Measurements from ENCODE around the gene GP5.

Gene GP5

GRCh38 chr3:194396539-194396858, 2.6 kb downstream of the GP5 start:
- TF ChIP-seq, protein P1, sequence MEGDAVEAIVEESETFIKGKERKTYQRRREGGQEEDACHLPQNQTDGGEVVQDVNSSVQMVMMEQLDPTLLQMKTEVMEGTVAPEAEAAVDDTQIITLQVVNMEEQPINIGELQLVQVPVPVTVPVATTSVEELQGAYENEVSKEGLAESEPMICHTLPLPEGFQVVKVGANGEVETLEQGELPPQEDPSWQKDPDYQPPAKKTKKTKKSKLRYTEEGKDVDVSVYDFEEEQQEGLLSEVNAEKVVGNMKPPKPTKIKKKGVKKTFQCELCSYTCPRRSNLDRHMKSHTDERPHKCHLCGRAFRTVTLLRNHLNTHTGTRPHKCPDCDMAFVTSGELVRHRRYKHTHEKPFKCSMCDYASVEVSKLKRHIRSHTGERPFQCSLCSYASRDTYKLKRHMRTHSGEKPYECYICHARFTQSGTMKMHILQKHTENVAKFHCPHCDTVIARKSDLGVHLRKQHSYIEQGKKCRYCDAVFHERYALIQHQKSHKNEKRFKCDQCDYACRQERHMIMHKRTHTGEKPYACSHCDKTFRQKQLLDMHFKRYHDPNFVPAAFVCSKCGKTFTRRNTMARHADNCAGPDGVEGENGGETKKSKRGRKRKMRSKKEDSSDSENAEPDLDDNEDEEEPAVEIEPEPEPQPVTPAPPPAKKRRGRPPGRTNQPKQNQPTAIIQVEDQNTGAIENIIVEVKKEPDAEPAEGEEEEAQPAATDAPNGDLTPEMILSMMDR (IDR thresholded peaks at IDR 0.05; ENCODE audit: low read depth, low read length, missing control alignments): no peak
- in situ Hi-C loops (cut with HindIII; ENCODE audit: low sequenced_read_pairs): no loop called here
- no peak overlapping the region for H3K4me3 ChIP-seq (ENCODE audit: low read depth, low read length)
- no peak for DNase-seq (ENCODE audit: low read depth)

DNA sequence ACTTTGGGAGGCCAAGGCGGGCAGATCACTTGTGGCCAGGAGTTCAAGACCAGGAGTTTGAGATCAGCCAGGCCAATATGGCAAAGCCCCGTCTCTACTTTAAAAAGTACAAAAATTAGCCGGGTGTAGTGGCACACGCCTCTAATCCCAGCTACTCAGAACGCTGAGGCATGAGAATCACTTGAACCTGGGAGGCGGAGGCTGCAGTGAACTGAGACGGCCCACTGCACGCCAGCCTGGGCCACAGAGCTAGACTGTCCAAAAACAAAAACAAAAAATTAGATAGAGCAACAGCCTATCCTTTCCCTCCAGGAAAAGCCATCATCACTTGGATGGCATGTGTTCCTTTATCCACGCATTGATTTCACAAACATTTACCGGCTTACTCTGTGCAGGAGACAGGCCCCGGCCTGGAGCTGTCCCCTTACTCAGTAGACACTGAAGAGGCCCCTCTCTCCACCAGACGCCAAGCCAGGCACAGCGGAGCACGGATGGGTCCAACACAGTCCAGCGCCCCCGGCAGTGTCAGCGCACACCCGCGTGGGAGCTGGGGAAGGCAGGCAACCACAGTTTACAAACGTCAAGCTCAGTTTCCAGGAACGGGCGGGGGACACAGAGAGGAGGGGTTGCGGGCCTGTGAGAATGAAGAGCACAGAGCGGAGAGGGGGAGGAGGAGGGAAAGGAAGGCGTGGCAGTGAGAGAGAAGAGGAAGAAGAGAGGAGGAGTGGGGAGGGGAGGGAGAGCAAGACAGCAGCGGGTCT, 3.1 kb downstream of the GP5 start:
- H3K4me3 ChIP-seq (ENCODE audit: low read depth, low read length): no peak overlapping the region
- DNase-seq (ENCODE audit: low read depth): no peak
- in situ Hi-C loops (cut with HindIII; ENCODE audit: low sequenced_read_pairs): no loop called here
- TF ChIP-seq, protein P1 (IDR thresholded peaks at IDR 0.05; ENCODE audit: low read depth, low read length, missing control alignments): no peak

GRCh38 chr3:194395212-194395611, 3.9 kb downstream of the GP5 start:
- H3K4me3 ChIP-seq (ENCODE audit: low read depth, low read length): no peak overlapping the region
- TF ChIP-seq, protein P1 (IDR thresholded peaks at IDR 0.05; ENCODE audit: low read depth, low read length, missing control alignments): no peak
- in situ Hi-C loops (cut with HindIII; ENCODE audit: low sequenced_read_pairs): no loop called here
- no peak for DNase-seq (ENCODE audit: low read depth)

- in situ Hi-C loops (cut with HindIII; ENCODE audit: low sequenced_read_pairs): no loop called here
- no peak overlapping the region for H3K4me3 ChIP-seq (ENCODE audit: low read depth, low read length)
Observed at GRCh38 chr3:194392576-194392975, 6.5 kb downstream of the GP5 start.

DNA sequence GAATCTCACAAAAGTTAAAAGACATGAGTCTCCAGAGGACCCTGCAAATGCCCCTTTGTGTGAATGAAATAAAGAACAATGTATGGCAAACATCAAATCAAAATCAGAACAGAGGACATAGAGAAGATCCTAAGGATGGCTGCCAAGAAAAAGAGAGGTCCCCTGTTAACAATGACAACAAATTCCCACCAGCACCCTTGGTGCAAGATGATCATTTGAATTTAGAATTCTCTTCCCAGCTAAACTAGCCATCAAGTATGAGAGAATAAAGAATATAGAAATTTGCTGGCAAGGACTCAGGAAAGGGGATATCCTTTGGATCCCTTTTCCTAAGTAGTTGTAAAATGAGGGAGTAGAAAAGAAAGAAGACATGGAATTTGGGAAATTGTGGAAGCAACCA, 8.2 kb downstream of the GP5 start:
- in situ Hi-C loops (cut with HindIII; ENCODE audit: low sequenced_read_pairs): no loop called here
- H3K4me3 ChIP-seq (ENCODE audit: low read depth, low read length): no peak overlapping the region
- no peak for DNase-seq (ENCODE audit: low read depth)
- TF ChIP-seq, protein P1 (IDR thresholded peaks at IDR 0.05; ENCODE audit: low read depth, low read length, missing control alignments): no peak

More at GRCh38 chr3:194392576-194392975, 6.5 kb downstream of the GP5 start:
- TF ChIP-seq, protein P1 (IDR thresholded peaks at IDR 0.05; ENCODE audit: low read depth, low read length, missing control alignments): no peak
- no peak for DNase-seq (ENCODE audit: low read depth)

DNA sequence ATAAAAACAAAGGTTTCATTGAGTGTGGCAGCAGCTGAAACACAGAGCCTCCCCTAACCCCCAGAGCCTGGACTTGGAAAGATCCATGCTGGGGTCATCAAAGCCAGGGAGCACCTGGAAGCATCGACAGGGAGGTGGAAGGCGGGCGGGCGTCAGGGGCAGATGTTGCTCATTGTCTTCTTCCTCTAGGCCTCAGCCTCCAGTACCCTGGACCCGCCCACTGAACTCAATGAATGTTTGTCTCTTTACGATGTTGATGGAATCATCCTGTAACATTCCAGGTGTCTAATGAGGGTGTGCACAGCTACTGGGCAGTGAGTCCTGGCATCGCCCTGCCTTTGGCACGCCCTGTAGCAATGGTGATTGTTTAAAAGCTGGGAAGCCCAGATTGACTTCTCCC, 9.8 kb downstream of the GP5 start:
- no peak for DNase-seq (ENCODE audit: low read depth)
- in situ Hi-C loops (cut with HindIII; ENCODE audit: low sequenced_read_pairs): no loop called here
- no peak overlapping the region for H3K4me3 ChIP-seq (ENCODE audit: low read depth, low read length)
- TF ChIP-seq, protein P1 (IDR thresholded peaks at IDR 0.05; ENCODE audit: low read depth, low read length, missing control alignments): no peak

Measured in astrocyte of the cerebellum (primary cell).